ENCODE data around the gene IGF2BP2. TPM values are rescaled to one million over a fixed set of nuclear protein-coding genes. Genes with fewer than 3 reads are reported as not detected.

Gene IGF2BP2
- total RNA-seq, 1 experiment from 2014 or later, result 66.2 TPM

- no peak for TF ChIP-seq EZH2 (IDR thresholded peaks at IDR 0.05; ENCODE audit: borderline replicate concordance, low read depth, low read length, poor library complexity, severe bottlenecking)
- TF ChIP-seq, protein P1, sequence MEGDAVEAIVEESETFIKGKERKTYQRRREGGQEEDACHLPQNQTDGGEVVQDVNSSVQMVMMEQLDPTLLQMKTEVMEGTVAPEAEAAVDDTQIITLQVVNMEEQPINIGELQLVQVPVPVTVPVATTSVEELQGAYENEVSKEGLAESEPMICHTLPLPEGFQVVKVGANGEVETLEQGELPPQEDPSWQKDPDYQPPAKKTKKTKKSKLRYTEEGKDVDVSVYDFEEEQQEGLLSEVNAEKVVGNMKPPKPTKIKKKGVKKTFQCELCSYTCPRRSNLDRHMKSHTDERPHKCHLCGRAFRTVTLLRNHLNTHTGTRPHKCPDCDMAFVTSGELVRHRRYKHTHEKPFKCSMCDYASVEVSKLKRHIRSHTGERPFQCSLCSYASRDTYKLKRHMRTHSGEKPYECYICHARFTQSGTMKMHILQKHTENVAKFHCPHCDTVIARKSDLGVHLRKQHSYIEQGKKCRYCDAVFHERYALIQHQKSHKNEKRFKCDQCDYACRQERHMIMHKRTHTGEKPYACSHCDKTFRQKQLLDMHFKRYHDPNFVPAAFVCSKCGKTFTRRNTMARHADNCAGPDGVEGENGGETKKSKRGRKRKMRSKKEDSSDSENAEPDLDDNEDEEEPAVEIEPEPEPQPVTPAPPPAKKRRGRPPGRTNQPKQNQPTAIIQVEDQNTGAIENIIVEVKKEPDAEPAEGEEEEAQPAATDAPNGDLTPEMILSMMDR (conservative IDR thresholded peaks at IDR 0.05; ENCODE audit: low read depth, low read length), result no peak
- intact Hi-C loops (cut with micrococcal nuclease; ENCODE audit: unreplicated experiment), result no loop called here
- Histone ChIP-seq H3K4me3 (ENCODE audit: low read depth, low read length, poor library complexity, severe bottlenecking) (no peak overlapping the region), H3K27ac (ENCODE audit: low read depth, low read length, poor library complexity, severe bottlenecking) (peak overlapping the region; percentile 63), H3K9me3 (ENCODE audit: low read depth, low read length, poor library complexity, severe bottlenecking) (no peaks in the 10 kb centered on the region), H3K4me1 (ENCODE audit: insufficient read depth, low read length, poor library complexity, severe bottlenecking) (peaks cover 37% of the 10 kb centered on the region), H3K27me3 (replicated peaks; ENCODE audit: insufficient read depth, low read depth, low read length, poor library complexity) (no peaks in the 10 kb centered on the region), H3K36me3 (ENCODE audit: insufficient read depth, low read length, poor library complexity, severe bottlenecking) (no peaks in the 10 kb centered on the region)
- ChIA-PET CTCF (interaction anchor here (1.7 kb wide), 1 partner anchor 40 kb away, joined by 6 read pairs; no protein-coding TSS in a partner anchor), POLR2A (ENCODE audit: low non-redundant PET) (interaction anchor here (0.7 kb wide), 1 partner anchor 18 kb away, joined by 8 read pairs; no protein-coding TSS in a partner anchor)
- no TSS peak for BruUV-seq (replicated peaks)
- DNase-seq (ENCODE audit: low spot score), result no peak
Observed at GRCh38 chr3:185728630-185729336, 96.1 kb downstream of the IGF2BP2 start.

DNA sequence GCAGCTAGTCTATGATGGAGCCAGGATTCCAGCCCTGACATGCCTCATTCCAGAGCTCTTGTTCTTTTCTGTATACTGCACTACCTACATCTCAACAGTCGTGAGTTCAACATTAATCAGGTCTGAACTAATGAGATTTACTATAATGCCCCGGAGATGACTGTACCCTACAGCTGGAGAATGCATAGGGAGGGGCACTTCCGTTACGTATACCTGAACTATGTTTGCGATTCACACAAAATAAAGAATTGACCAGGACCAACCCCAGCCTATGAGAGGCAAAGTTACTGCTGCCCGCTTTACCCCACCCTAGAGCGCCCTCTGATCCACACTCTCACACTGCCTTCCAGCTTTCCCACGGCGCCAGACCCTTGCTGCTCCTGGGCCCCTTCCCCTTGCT lies 97.0 kb downstream of the IGF2BP2 start:
- H3K27ac ChIP-seq (ENCODE audit: low read depth, low read length, poor library complexity, severe bottlenecking), result peak overlapping the region; percentile 63
- no TSS peak for BruUV-seq (replicated peaks)
- H3K4me3 ChIP-seq (ENCODE audit: low read depth, low read length, poor library complexity, severe bottlenecking), result no peak overlapping the region
- no peaks in the 10 kb centered on the region for H3K36me3 ChIP-seq (ENCODE audit: insufficient read depth, low read length, poor library complexity, severe bottlenecking)
- intact Hi-C loops (cut with micrococcal nuclease; ENCODE audit: unreplicated experiment), result no loop called here
- H3K4me1 ChIP-seq (ENCODE audit: insufficient read depth, low read length, poor library complexity, severe bottlenecking), result peaks cover 33% of the 10 kb centered on the region
- TF ChIP-seq, protein P1 (conservative IDR thresholded peaks at IDR 0.05; ENCODE audit: low read depth, low read length), result no peak
- TF ChIP-seq EZH2 (IDR thresholded peaks at IDR 0.05; ENCODE audit: borderline replicate concordance, low read depth, low read length, poor library complexity, severe bottlenecking), result no peak
- DNase-seq (ENCODE audit: low spot score), result no peak
- ChIA-PET POLR2A (ENCODE audit: low non-redundant PET) (no interaction called here), CTCF (interaction anchor here (1.7 kb wide), 1 partner anchor 41 kb away, joined by 6 read pairs; no protein-coding TSS in a partner anchor)
- H3K27me3 ChIP-seq (replicated peaks; ENCODE audit: insufficient read depth, low read depth, low read length, poor library complexity), result no peaks in the 10 kb centered on the region
- no peaks in the 10 kb centered on the region for H3K9me3 ChIP-seq (ENCODE audit: low read depth, low read length, poor library complexity, severe bottlenecking)

- Histone ChIP-seq H3K4me1 (ENCODE audit: insufficient read depth, low read length, poor library complexity, severe bottlenecking) (peaks cover 23% of the 10 kb centered on the region), H3K9me3 (ENCODE audit: low read depth, low read length, poor library complexity, severe bottlenecking) (no peaks in the 10 kb centered on the region), H3K27ac (ENCODE audit: low read depth, low read length, poor library complexity, severe bottlenecking) (no peak overlapping the region), H3K36me3 (ENCODE audit: insufficient read depth, low read length, poor library complexity, severe bottlenecking) (no peaks in the 10 kb centered on the region), H3K27me3 (replicated peaks; ENCODE audit: insufficient read depth, low read depth, low read length, poor library complexity) (no peaks in the 10 kb centered on the region), H3K4me3 (ENCODE audit: low read depth, low read length, poor library complexity, severe bottlenecking) (no peak overlapping the region)
- POLR2A ChIA-PET (ENCODE audit: low non-redundant PET), result no interaction called here
- DNase-seq (ENCODE audit: low spot score), result no peak
- CTCF ChIA-PET, result no interaction called here
- no TSS peak for BruUV-seq (replicated peaks)
- TF ChIP-seq EZH2 (IDR thresholded peaks at IDR 0.05; ENCODE audit: borderline replicate concordance, low read depth, low read length, poor library complexity, severe bottlenecking), result no peak
- TF ChIP-seq, protein P1 (conservative IDR thresholded peaks at IDR 0.05; ENCODE audit: low read depth, low read length), result no peak
- intact Hi-C loops (cut with micrococcal nuclease; ENCODE audit: unreplicated experiment), result no loop called here
Observed at GRCh38 chr3:185726254-185726967, 98.4 kb downstream of the IGF2BP2 start.

Data from A673 (cell line).